Muscle of leg (tissue), 9 donors: ENCODE data around the gene PRPS2. TPM values are rescaled to one million over a fixed set of nuclear protein-coding genes. Genes with fewer than 3 reads are reported as not detected.

Experiments
- polyA plus RNA-seq, 8 donors: library from polyadenylated mRNA; unstranded; fragments of 120-200 nt; gene quantifications; one replicate each; pipeline versions ENCODE4 v1.2.1 to v1.2.3, GENCODE V29; 2013; ENCODE audit warnings: inconsistent platforms in 1 of 8, low replicate concordance in 1 of 8; ENCODE audit not compliant: insufficient read length in 8 of 8, insufficient read depth in 1 of 8
- total RNA-seq: library from RNA; stranded (reverse); fragments of 120-200 nt; gene quantifications from one replicate; pipeline ENCODE4 v1.2.4, GENCODE V29; 2013

Gene PRPS2
- total and polyA plus RNA-seq, 9 donors = 7.5 to 15.9 (median 8.9) TPM

Other genes starting within 250 kb of the PRPS2 start
- gene TLR7, start 75.7 kb downstream of the PRPS2 start, total RNA-seq = 0.66 TPM
- 1 to 10 TPM in 2 of 8 donors, under 1 TPM in 6; 0.30 to 1.6 (median 0.83) TPM for gene TLR7, start 75.7 kb downstream of the PRPS2 start, polyA plus RNA-seq
- gene TLR8, start 115.2 kb downstream of the PRPS2 start, total RNA-seq = 0.44 TPM
- gene TLR8, start 115.2 kb downstream of the PRPS2 start, polyA plus RNA-seq = under 1 TPM; 0.16 to 0.61 (median 0.41) TPM
- gene TMSB4X, start 183.7 kb downstream of the PRPS2 start, total RNA-seq = 1,465 TPM
- gene TMSB4X, start 183.7 kb downstream of the PRPS2 start, polyA plus RNA-seq = 1,000 to 10,000 TPM in 7 of 8 donors, 100 to 1,000 TPM in 1; 996 to 1,896 (median 1,272) TPM